ENCODE measurements around the gene PGM1. TPM values are rescaled to one million over a fixed set of nuclear protein-coding genes. Genes with fewer than 3 reads are reported as not detected.

Gene PGM1
- total and polyA plus RNA-seq, 10 donors, result 4.5 to 37.4 (median 24.1) TPM

- Histone ChIP-seq H3K36me3 (no peaks in the 10 kb centered on the region), H3K9me3 (no peaks in the 10 kb centered on the region), H3K27me3 (replicated peaks in 1 of 7) (no peaks in the 10 kb centered on the region), H3K4me1 (peaks cover 0 to 4% (median 0%) of the 10 kb centered on the region in 6 donors), H3K4me3 (no peak overlapping the region), H3K27ac (no peak overlapping the region)
- WGBS, 5 donors, result 53 to 74% (median 66%) methylated on average over 3 of the region's 3 CpGs
- TF ChIP-seq CTCF (IDR thresholded peaks at IDR 0.05 in 8 of 11, conservative IDR thresholded peaks at IDR 0.05 in 3 of 11), result no peak
- TF ChIP-seq POLR2AphosphoS5 (IDR thresholded peaks at IDR 0.05), result no peak
- TF ChIP-seq POLR2A (IDR thresholded peaks at IDR 0.05), result no peak
- intact Hi-C loops (cut with DNase I; ENCODE audit: low total_unique reads), result no loop called here
- DNase-seq, result no peak
Observed at GRCh38 chr1:63704443-63704842, 111.2 kb downstream of the PGM1 start.

- Histone ChIP-seq H3K27me3 (replicated peaks in 1 of 7) (no peaks in the 10 kb centered on the region), H3K4me3 (no peak overlapping the region), H3K27ac (no peak overlapping the region), H3K4me1 (peaks cover 0 to 4% (median 0%) of the 10 kb centered on the region in 6 donors), H3K36me3 (no peaks in the 10 kb centered on the region), H3K9me3 (no peaks in the 10 kb centered on the region)
- DNase-seq, result no peak
- TF ChIP-seq CTCF (IDR thresholded peaks at IDR 0.05 in 8 of 11, conservative IDR thresholded peaks at IDR 0.05 in 3 of 11) (no peak), POLR2A (IDR thresholded peaks at IDR 0.05) (no peak), POLR2AphosphoS5 (IDR thresholded peaks at IDR 0.05) (no peak)
- intact Hi-C loops (cut with DNase I; ENCODE audit: low total_unique reads), result no loop called here
- WGBS, 5 donors, result 36 to 49% (median 44%) methylated on average over 6 of the region's 6 CpGs
Observed at GRCh38 chr1:63705078-63705477, 111.9 kb downstream of the PGM1 start.

- no peak for TF ChIP-seq POLR2A (IDR thresholded peaks at IDR 0.05)
- TF ChIP-seq POLR2AphosphoS5 (IDR thresholded peaks at IDR 0.05), result no peak
- TF ChIP-seq CTCF (IDR thresholded peaks at IDR 0.05 in 8 of 11, conservative IDR thresholded peaks at IDR 0.05 in 3 of 11), result no peak
- H3K9me3 ChIP-seq, result no peaks in the 10 kb centered on the region
- 82 to 94% (median 86%) methylated on average over 9 of the region's 9 CpGs for WGBS, 5 donors
- no peak overlapping the region for H3K4me3 ChIP-seq
- H3K27ac ChIP-seq, result no peak overlapping the region
- intact Hi-C loops (cut with DNase I; ENCODE audit: low total_unique reads), result no loop called here
- no peak for DNase-seq
- no peaks in the 10 kb centered on the region for H3K36me3 ChIP-seq
- no peaks in the 10 kb centered on the region for H3K27me3 ChIP-seq (replicated peaks in 1 of 7)
- H3K4me1 ChIP-seq, result peaks cover 0 to 2% (median 0%) of the 10 kb centered on the region in 6 donors
Observed at GRCh38 chr1:63709267-63709828, 116.1 kb downstream of the PGM1 start.

Small RNAs within 50 kb of the gene (small RNA-seq; reads per million reads assigned to genes)
- gene RF02105, result 0 reads per million in 4 donors
- gene RF02106, result 0 reads per million in 4 donors
- 0 reads per million in 4 donors for gene RF02107
- 0 reads per million in 4 donors for gene RF02108
- gene RF02109, result 0 reads per million in 4 donors
- gene RF02110, result 0 reads per million in 4 donors

Other genes starting within 250 kb of the PGM1 start
- gene ALG6, start 225.8 kb upstream of the PGM1 start, total RNA-seq, result 10 to 100 TPM; 14.5 to 21.9 (median 18.3) TPM
- gene ALG6, start 225.8 kb upstream of the PGM1 start, polyA plus RNA-seq, result 10 to 100 TPM; 17.8 to 29.4 (median 20.8) TPM
- gene ITGB3BP, start 70.2 kb upstream of the PGM1 start, total RNA-seq, result 10 to 100 TPM; 17.5 to 26.0 (median 21.3) TPM
- 10 to 100 TPM; 22.3 to 31.4 (median 31.1) TPM for gene ITGB3BP, start 70.2 kb upstream of the PGM1 start, polyA plus RNA-seq
- gene EFCAB7, start 69.9 kb upstream of the PGM1 start, total RNA-seq, result 1 to 10 TPM; 3.6 to 8.2 (median 6.3) TPM
- gene EFCAB7, start 69.9 kb upstream of the PGM1 start, polyA plus RNA-seq, result 1 to 10 TPM; 2.9 to 4.1 (median 3.1) TPM
- 10 to 100 TPM in 2 of 7 donors, 1 to 10 TPM in 5; 4.6 to 12.3 (median 8.2) TPM for gene ROR1, start 180.6 kb downstream of the PGM1 start, total RNA-seq
- under 1 TPM; 0.43 to 0.61 (median 0.47) TPM for gene ROR1, start 180.6 kb downstream of the PGM1 start, polyA plus RNA-seq

Data from spleen (tissue), 11 donors.